Activated CD8-positive, alpha-beta T cell treated with anti-CD3 and anti-CD28 coated beads for 36 hours (primary cell): ENCODE data around the gene CLIC3. TPM values are rescaled to one million over a fixed set of nuclear protein-coding genes. Genes with fewer than 3 reads are reported as not detected.
A peak's percentile ranks its signal among the peaks of the same experiment; 100 is the strongest.

Experiments used
- ATAC-seq: fragments of 200-7000 bp; cut with Tn5 transposase; one replicate; pipeline ENCODE4 v1.10.0; 2021; ENCODE audit warnings: mild to moderate bottlenecking, moderate library complexity
- CTCF ChIA-PET: fragments of 350-600 bp; sonication (Branson Sonifier 250); formaldehyde crosslinking; loops from one replicate; lab custom pipeline; 2021; ENCODE audit warnings: antibody characterized with exemption; lab: Charles Lee
- POLR2A ChIA-PET: fragments of 350-600 bp; sonication (Branson Sonifier 250); formaldehyde crosslinking; loops from one replicate; lab custom pipeline; 2021; ENCODE audit warnings: antibody characterized with exemption; lab: Charles Lee
- DNase-seq: peaks from one replicate; pipeline ENCODE4 v3.0.0-alpha.2; 2020
- H3K27ac Mint-ChIP-seq: one replicate; pipeline ENCODE4 v1.8.0; 2021; ENCODE audit warnings: mild to moderate bottlenecking, mixed read lengths
- H3K27me3 Mint-ChIP-seq: one replicate; pipeline ENCODE4 v1.8.0; 2021; ENCODE audit warnings: mixed read lengths
- H3K36me3 Mint-ChIP-seq: one replicate; pipeline ENCODE4 v1.8.0; 2021; ENCODE audit warnings: low read depth, mixed read lengths
- H3K4me1 Mint-ChIP-seq: one replicate; pipeline ENCODE4 v1.8.0; 2021; ENCODE audit warnings: low read depth, mixed read lengths
- H3K4me3 Mint-ChIP-seq: one replicate; pipeline ENCODE4 v1.8.0; 2021; ENCODE audit warnings: mild to moderate bottlenecking, moderate library complexity, mixed read lengths
- H3K9me3 Mint-ChIP-seq: one replicate; pipeline ENCODE4 v1.8.0; 2021; ENCODE audit warnings: mixed read lengths
- CTCF ChIP-seq: fragments of 200-600 bp; IDR thresholded peaks from one replicate; pipeline ENCODE4 v1.8.0; 2022; ENCODE audit warnings: antibody characterized with exemption, mild to moderate bottlenecking
- intact Hi-C: fragments of 100-400 bp; cut with micrococcal nuclease; formaldehyde crosslinking; loops from one replicate; pipeline ENCODE4 v1.10.0; 2022
- total RNA-seq, 2 experiments: library from RNA; stranded (reverse); gene quantifications; one replicate each; pipeline ENCODE4 v1.2.3, GENCODE V29; 2021

Gene CLIC3
- total RNA-seq, 2 experiments from 2014 or later, result not detected

GRCh38 chr9:137038916-137039315 is 42.5 kb upstream of the CLIC3 start:
- no peaks in the 10 kb centered on the region for H3K9me3 Mint-ChIP-seq
- intact Hi-C loops, result loop anchor here (5.0 kb wide), 1 partner anchor 252 kb away; no protein-coding TSS in a partner anchor
- CTCF ChIA-PET, result interaction anchor here (0.7 to 3.7 kb wide), 3 partner anchors 9 to 30 kb away, joined by 3 to 18 read pairs (median 4); no protein-coding TSS in a partner anchor
- POLR2A ChIA-PET, result interaction anchor here (0.6 to 1.0 kb wide), 2 partner anchors 94 to 230 kb away, joined by 3 read pairs; partner anchors contain the start of genes C8G and FBXW5
- no peak for TF ChIP-seq CTCF
- no peak for ATAC-seq
- no peak overlapping the region for H3K4me3 Mint-ChIP-seq
- H3K4me1 Mint-ChIP-seq, result peaks cover 9% of the 10 kb centered on the region
- DNase-seq, result no peak
- H3K27ac Mint-ChIP-seq, result no peak overlapping the region
- H3K36me3 Mint-ChIP-seq, result no peaks in the 10 kb centered on the region
- peaks cover 6% of the 10 kb centered on the region for H3K27me3 Mint-ChIP-seq

- no peaks in the 10 kb centered on the region for H3K36me3 Mint-ChIP-seq
- TF ChIP-seq CTCF, result no peak
- no peak for DNase-seq
- peaks cover 2% of the 10 kb centered on the region for H3K27me3 Mint-ChIP-seq
- peaks cover 17% of the 10 kb centered on the region for H3K4me1 Mint-ChIP-seq
- no peaks in the 10 kb centered on the region for H3K9me3 Mint-ChIP-seq
- no peak overlapping the region for H3K4me3 Mint-ChIP-seq
- ChIA-PET CTCF (interaction anchor here (1.2 to 3.7 kb wide), 6 partner anchors 8 to 89 kb away, joined by 3 to 42 read pairs (median 10); no protein-coding TSS in a partner anchor), POLR2A (no interaction called here)
- ATAC-seq, result no peak
- intact Hi-C loops, result loop anchor here (5.0 kb wide), 1 partner anchor 250 kb away; no protein-coding TSS in a partner anchor
- no peak overlapping the region for H3K27ac Mint-ChIP-seq
These were observed 41.1 kb upstream of the CLIC3 start for GRCh38 chr9:137037483-137037882.

- peaks cover 20% of the 10 kb centered on the region for H3K4me1 Mint-ChIP-seq
- no peak for ATAC-seq
- no peak overlapping the region for H3K4me3 Mint-ChIP-seq
- H3K9me3 Mint-ChIP-seq, result no peaks in the 10 kb centered on the region
- H3K36me3 Mint-ChIP-seq, result no peaks in the 10 kb centered on the region
- no peak for DNase-seq
- POLR2A ChIA-PET, result no interaction called here
- H3K27ac Mint-ChIP-seq, result no peak overlapping the region
- peaks cover 2% of the 10 kb centered on the region for H3K27me3 Mint-ChIP-seq
- intact Hi-C loops, result loop anchor here (5.0 kb wide), 1 partner anchor 250 kb away; no protein-coding TSS in a partner anchor
- no peak for TF ChIP-seq CTCF
- CTCF ChIA-PET, result interaction anchor here (0.7 to 3.7 kb wide), 7 partner anchors 8 to 89 kb away, joined by 3 to 42 read pairs (median 15); partner anchors contain the start of gene NPDC1
These were observed 40.7 kb upstream of the CLIC3 start for GRCh38 chr9:137037035-137037434.

GRCh38 chr9:137035937-137036336 is 39.6 kb upstream of the CLIC3 start:
- ChIA-PET POLR2A (interaction anchor here (1.1 to 2.1 kb wide), 4 partner anchors 9 to 88 kb away, joined by 3 to 9 read pairs (median 6); partner anchors contain the start of gene SAPCD2), CTCF (interaction anchor here (0.6 to 3.6 kb wide), 38 partner anchors 8 to 258 kb away, joined by 3 to 82 read pairs (median 10); partner anchors contain the start of genes AJM1, C8G, CLIC3 and FBXW5)
- no peaks in the 10 kb centered on the region for H3K27me3 Mint-ChIP-seq
- no peaks in the 10 kb centered on the region for H3K36me3 Mint-ChIP-seq
- H3K4me3 Mint-ChIP-seq, result no peak overlapping the region
- intact Hi-C loops, result loop anchor here (5.0 kb wide), 1 partner anchor 249 kb away; no protein-coding TSS in a partner anchor
- H3K9me3 Mint-ChIP-seq, result no peaks in the 10 kb centered on the region
- no peak overlapping the region for H3K27ac Mint-ChIP-seq
- no peak for ATAC-seq
- H3K4me1 Mint-ChIP-seq, result peaks cover 26% of the 10 kb centered on the region
- TF ChIP-seq CTCF, result no peak
- DNase-seq, result no peak

- Mint-ChIP-seq H3K4me3 (no peak overlapping the region), H3K36me3 (no peaks in the 10 kb centered on the region), H3K4me1 (peaks cover 30% of the 10 kb centered on the region), H3K27ac (no peak overlapping the region), H3K27me3 (no peaks in the 10 kb centered on the region), H3K9me3 (no peaks in the 10 kb centered on the region)
- POLR2A ChIA-PET, result interaction anchor here (0.7 to 2.1 kb wide), 8 partner anchors 9 to 245 kb away, joined by 3 to 9 read pairs (median 4); partner anchors contain the start of genes PAXX and SAPCD2
- no peak for DNase-seq
- TF ChIP-seq CTCF, result peak; percentile 20
- intact Hi-C loops, result loop anchor here (5.0 kb wide), 1 partner anchor 248 kb away; no protein-coding TSS in a partner anchor
- CTCF ChIA-PET, result interaction anchor here (0.6 to 3.6 kb wide), 47 partner anchors 9 to 267 kb away, joined by 3 to 82 read pairs (median 7); partner anchors contain the start of genes AJM1, C8G, CLIC3 and FBXW5
- no peak for ATAC-seq
These were observed 39.1 kb upstream of the CLIC3 start for GRCh38 chr9:137035507-137035834.
